PC-3 (cell line): ENCODE data around the gene SMIM14.

Source experiments
- EZH2 ChIP-seq: fragments of 300-600 bp; sonication (generic); IDR thresholded peaks from one replicate; pipeline ENCODE4 v1.6.1; 2017; ENCODE audit warnings: antibody characterized with exemption, mild to moderate bottlenecking, low read length; ENCODE audit not compliant: unreplicated experiment
- TF ChIP-seq, protein P1 (sequence below): fragments of 300-600 bp; sonication (generic); conservative IDR thresholded peaks from 2 replicates; pipeline ENCODE4 v1.5.1; 2017; ENCODE audit warnings: antibody characterized with exemption, low read depth, mild to moderate bottlenecking, low read length

DNA sequence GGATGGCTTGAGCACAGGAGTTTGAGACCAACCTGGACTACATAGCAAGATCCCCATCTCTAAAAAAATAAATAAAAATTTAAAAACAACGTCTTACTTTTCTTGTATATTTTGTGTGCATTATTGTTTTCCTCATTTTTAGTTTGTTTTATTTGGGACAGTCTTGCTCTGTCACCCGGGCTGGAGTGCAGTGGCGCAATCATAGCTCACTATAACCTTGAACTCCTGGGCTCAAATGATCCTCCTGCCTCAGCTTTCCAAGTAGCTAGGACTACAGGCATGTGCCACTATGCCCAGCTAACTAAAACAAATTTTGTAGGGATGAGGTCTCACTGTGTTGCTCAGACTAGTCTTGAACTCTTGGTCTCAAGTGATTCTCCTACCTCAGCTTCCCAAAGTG lies 9.5 kb upstream of the SMIM14 start:
- TF ChIP-seq, protein P1, sequence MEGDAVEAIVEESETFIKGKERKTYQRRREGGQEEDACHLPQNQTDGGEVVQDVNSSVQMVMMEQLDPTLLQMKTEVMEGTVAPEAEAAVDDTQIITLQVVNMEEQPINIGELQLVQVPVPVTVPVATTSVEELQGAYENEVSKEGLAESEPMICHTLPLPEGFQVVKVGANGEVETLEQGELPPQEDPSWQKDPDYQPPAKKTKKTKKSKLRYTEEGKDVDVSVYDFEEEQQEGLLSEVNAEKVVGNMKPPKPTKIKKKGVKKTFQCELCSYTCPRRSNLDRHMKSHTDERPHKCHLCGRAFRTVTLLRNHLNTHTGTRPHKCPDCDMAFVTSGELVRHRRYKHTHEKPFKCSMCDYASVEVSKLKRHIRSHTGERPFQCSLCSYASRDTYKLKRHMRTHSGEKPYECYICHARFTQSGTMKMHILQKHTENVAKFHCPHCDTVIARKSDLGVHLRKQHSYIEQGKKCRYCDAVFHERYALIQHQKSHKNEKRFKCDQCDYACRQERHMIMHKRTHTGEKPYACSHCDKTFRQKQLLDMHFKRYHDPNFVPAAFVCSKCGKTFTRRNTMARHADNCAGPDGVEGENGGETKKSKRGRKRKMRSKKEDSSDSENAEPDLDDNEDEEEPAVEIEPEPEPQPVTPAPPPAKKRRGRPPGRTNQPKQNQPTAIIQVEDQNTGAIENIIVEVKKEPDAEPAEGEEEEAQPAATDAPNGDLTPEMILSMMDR = no peak
- TF ChIP-seq EZH2 = no peak
